CD14-positive monocyte (primary cell): ENCODE results near the gene WNT5B. TPM values are rescaled to one million over a fixed set of nuclear protein-coding genes. Genes with fewer than 3 reads are reported as not detected.

Source experiments
- DNase-seq, 3 donors: peaks; one replicate each; pipeline ENCODE4 v3.0.0-alpha.2; 2011 to 2022
- H2AFZ ChIP-seq: 2 replicates; pipeline ENCODE4 v1.6.0; 2012; ENCODE audit warnings: mild to moderate bottlenecking, low read depth, low read length, inconsistent platforms; ENCODE audit not compliant: insufficient read depth, poor library complexity, severe bottlenecking
- H3K27ac ChIP-seq, 2 donors: 1 replicate in 1 of 2; 2 replicates in 1 of 2; pipeline ENCODE4 v1.5.1; 2012 to 2013; ENCODE audit warnings: low read length in 2 of 2, control low read depth in 1 of 2, inconsistent platforms in 1 of 2, low read depth in 1 of 2, mild to moderate bottlenecking in 1 of 2
- H3K27me3 ChIP-seq, 2 donors: one replicate each; pipeline versions ENCODE4 v1.6.0 to v1.6.1; 2011 to 2013; ENCODE audit warnings: low read length in 2 of 2; ENCODE audit not compliant: control insufficient read depth in 2 of 2, insufficient read depth in 2 of 2
- H3K36me3 ChIP-seq, 2 donors: replicated peaks in 1 of 2; 1 replicate in 1 of 2; 2 replicates in 1 of 2; pipeline versions ENCODE4 v1.5.1 to v1.6.1; 2012 to 2013; ENCODE audit warnings: low read length in 2 of 2, control low read depth in 1 of 2, inconsistent platforms in 1 of 2, mild to moderate bottlenecking in 1 of 2; ENCODE audit not compliant: insufficient read depth in 2 of 2, control insufficient read depth in 1 of 2
- H3K4me1 ChIP-seq, 2 donors: 1 replicate in 1 of 2; 2 replicates in 1 of 2; pipeline versions ENCODE4 v1.5.1 to v1.6.1; 2012 to 2013; ENCODE audit warnings: low read length in 2 of 2, control low read depth in 1 of 2, inconsistent platforms in 1 of 2, mild to moderate bottlenecking in 1 of 2, moderate library complexity in 1 of 2; ENCODE audit not compliant: insufficient read depth in 2 of 2, control insufficient read depth in 1 of 2
- H3K4me2 ChIP-seq: replicated peaks from 2 replicates; pipeline ENCODE3; 2012; ENCODE audit warnings: low read length, moderate library complexity, mild to moderate bottlenecking; ENCODE audit not compliant: poor library complexity, severe bottlenecking; ENCODE audit errors: extremely low read depth
- H3K4me3 ChIP-seq, 3 experiments: fragments of 200-600 bp in 1 of 3; sonication (generic) in 1 of 3; replicated peaks in 1 of 3; 1 replicate in 2 of 3; 2 replicates in 1 of 3; pipeline ENCODE4 v1.5.1; 2011 to 2013; ENCODE audit warnings: low read length in 3 of 3, mild to moderate bottlenecking in 3 of 3, control low read depth in 2 of 3, low read depth in 2 of 3, inconsistent platforms in 1 of 3, moderate library complexity in 1 of 3
- H3K79me2 ChIP-seq: 2 replicates; pipeline ENCODE4 v1.6.0; 2012; ENCODE audit warnings: mild to moderate bottlenecking, control low read depth, inconsistent platforms, low read length, moderate library complexity; ENCODE audit not compliant: insufficient read depth
- H3K9ac ChIP-seq: 2 replicates; pipeline ENCODE4 v1.6.0; 2017; ENCODE audit warnings: low read length, mild to moderate bottlenecking; ENCODE audit not compliant: insufficient read depth, poor library complexity, severe bottlenecking
- H3K9me3 ChIP-seq, 2 donors: replicated peaks in 1 of 2; 1 replicate in 1 of 2; 2 replicates in 1 of 2; pipeline versions ENCODE4 v1.5.1 to v1.6.1; 2012 to 2013; ENCODE audit warnings: low read length in 2 of 2, control low read depth in 1 of 2; ENCODE audit not compliant: control insufficient read depth in 1 of 2, insufficient read depth in 1 of 2
- H4K20me1 ChIP-seq: 2 replicates; pipeline ENCODE4 v1.6.0; 2012; ENCODE audit warnings: mild to moderate bottlenecking, low read length, control low read depth, moderate library complexity; ENCODE audit not compliant: insufficient read depth
- H3K27ac Mint-ChIP-seq, 7 donors: one replicate each; pipeline ENCODE4 v1.8.0; 2020; ENCODE audit warnings: mild to moderate bottlenecking in 7 of 7, mixed read lengths in 7 of 7, moderate library complexity in 6 of 7, inconsistent platforms in 2 of 7
- H3K27me3 Mint-ChIP-seq, 3 donors: one replicate each; pipeline ENCODE4 v1.8.0; 2021 to 2022; ENCODE audit warnings: low read depth in 3 of 3, mild to moderate bottlenecking in 3 of 3, mixed read lengths in 3 of 3, moderate library complexity in 3 of 3, inconsistent platforms in 1 of 3
- H3K36me3 Mint-ChIP-seq, 2 donors: one replicate each; pipeline ENCODE4 v1.8.0; 2020; ENCODE audit warnings: mixed read lengths in 2 of 2, inconsistent platforms in 1 of 2, mild to moderate bottlenecking in 1 of 2
- H3K4me1 Mint-ChIP-seq: one replicate; pipeline ENCODE4 v1.8.0; 2020; ENCODE audit warnings: mild to moderate bottlenecking, mixed read lengths
- H3K4me3 Mint-ChIP-seq, 2 donors: one replicate each; pipeline ENCODE4 v1.8.0; 2020; ENCODE audit warnings: mild to moderate bottlenecking in 2 of 2, mixed read lengths in 2 of 2, moderate library complexity in 1 of 2
- H3K9me3 Mint-ChIP-seq, 7 donors: one replicate each; pipeline ENCODE4 v1.8.0; 2020 to 2022; ENCODE audit warnings: mixed read lengths in 7 of 7, mild to moderate bottlenecking in 6 of 7, moderate library complexity in 6 of 7, inconsistent platforms in 2 of 7
- CTCF ChIP-seq: fragments of 200-600 bp; IDR thresholded peaks from one replicate; pipeline ENCODE4 v1.8.0; 2022; ENCODE audit warnings: antibody characterized with exemption, mild to moderate bottlenecking
- WGBS: methylation state at CpG from one replicate; pipeline ENCODE4 v1.1.5; 2013; ENCODE audit warnings: missing lambda C conversion rate; ENCODE audit not compliant: insufficient coverage; 5-methylcytosine and 5-hydroxymethylcytosine counted together
- intact Hi-C, 2 donors: fragments of 100-400 bp; cut with micrococcal nuclease; formaldehyde crosslinking; loops; one replicate each; pipeline versions ENCODE4 v1.15.0 to v1.15.1; 2023
- polyA plus RNA-seq, 3 donors: library from polyadenylated mRNA; depleted of rRNA in 1 of 3; unstranded in 2 of 3; stranded (reverse) in 1 of 3; fragments of 300-500 nt in 2 of 3; fragments of >200 nt in 1 of 3; fragmentation: Illumina TruSeq in 2 of 3; gene quantifications; 1 replicate in 2 of 3; 2 replicates in 1 of 3; pipeline ENCODE4 v1.2.3, GENCODE V29; 2012 to 2021

The WNT5B gene
- polyA plus RNA-seq, 3 donors = 2.7 to 4.1 (median 3.1) TPM

GRCh38 chr12:1640328-1641234, 11.6 kb downstream of the WNT5B start:
- H3K36me3 ChIP-seq = no peaks in the 10 kb centered on the region
- H2AFZ ChIP-seq = no peak overlapping the region
- H3K27me3 Mint-ChIP-seq = peaks cover 0 to 2% (median 1%) of the 10 kb centered on the region in 3 donors
- no peaks in the 10 kb centered on the region for H3K79me2 ChIP-seq
- H3K9me3 Mint-ChIP-seq = peaks cover 0 to 2% (median 0%) of the 10 kb centered on the region in 7 donors
- H3K4me2 ChIP-seq = no peak overlapping the region
- H3K4me3 Mint-ChIP-seq = no peak overlapping the region
- TF ChIP-seq CTCF = no peak
- H3K4me1 Mint-ChIP-seq = peaks cover 24% of the 10 kb centered on the region
- H3K9ac ChIP-seq = no peak overlapping the region
- no peak overlapping the region for H3K4me3 ChIP-seq
- no peaks in the 10 kb centered on the region for H4K20me1 ChIP-seq
- peaks cover 22 to 29% of the 10 kb centered on the region in 2 donors for H3K36me3 Mint-ChIP-seq
- intact Hi-C loops = no loop called here
- no peak overlapping the region for H3K27ac Mint-ChIP-seq
- H3K27ac ChIP-seq = no peak overlapping the region
- no peaks in the 10 kb centered on the region for H3K9me3 ChIP-seq
- 97% methylated on average over 10 of the region's 18 CpGs for WGBS
- peaks cover 16 to 17% of the 10 kb centered on the region in 2 donors for H3K4me1 ChIP-seq
- DNase-seq = no peak
- no peaks in the 10 kb centered on the region for H3K27me3 ChIP-seq

- Histone ChIP-seq H3K9me3 (no peaks in the 10 kb centered on the region), H3K36me3 (no peaks in the 10 kb centered on the region), H3K4me1 (peaks cover 15 to 23% of the 10 kb centered on the region in 2 donors), H3K79me2 (no peaks in the 10 kb centered on the region), H3K27me3 (no peaks in the 10 kb centered on the region), H3K9ac (no peak overlapping the region), H3K27ac (no peak overlapping the region), H3K4me3 (no peak overlapping the region), H2AFZ (no peak overlapping the region), H4K20me1 (no peaks in the 10 kb centered on the region), H3K4me2 (no peak overlapping the region)
- no peak for DNase-seq
- peaks cover 0 to 2% (median 1%) of the 10 kb centered on the region in 3 donors for H3K27me3 Mint-ChIP-seq
- TF ChIP-seq CTCF = no peak
- H3K4me3 Mint-ChIP-seq = no peak overlapping the region
- H3K4me1 Mint-ChIP-seq = peaks cover 28% of the 10 kb centered on the region
- no peak overlapping the region for H3K27ac Mint-ChIP-seq
- H3K36me3 Mint-ChIP-seq = peaks cover 31 to 38% of the 10 kb centered on the region in 2 donors
- intact Hi-C loops = no loop called here
- 89% methylated on average over 7 of the region's 7 CpGs for WGBS
- peaks cover 0 to 2% (median 0%) of the 10 kb centered on the region in 7 donors for H3K9me3 Mint-ChIP-seq
These were observed 13.5 kb downstream of the WNT5B start for GRCh38 chr12:1642513-1642912.
